ENCODE results near the gene GNB1.
A peak's percentile ranks its signal among the peaks of the same experiment; 100 is the strongest.

DNA sequence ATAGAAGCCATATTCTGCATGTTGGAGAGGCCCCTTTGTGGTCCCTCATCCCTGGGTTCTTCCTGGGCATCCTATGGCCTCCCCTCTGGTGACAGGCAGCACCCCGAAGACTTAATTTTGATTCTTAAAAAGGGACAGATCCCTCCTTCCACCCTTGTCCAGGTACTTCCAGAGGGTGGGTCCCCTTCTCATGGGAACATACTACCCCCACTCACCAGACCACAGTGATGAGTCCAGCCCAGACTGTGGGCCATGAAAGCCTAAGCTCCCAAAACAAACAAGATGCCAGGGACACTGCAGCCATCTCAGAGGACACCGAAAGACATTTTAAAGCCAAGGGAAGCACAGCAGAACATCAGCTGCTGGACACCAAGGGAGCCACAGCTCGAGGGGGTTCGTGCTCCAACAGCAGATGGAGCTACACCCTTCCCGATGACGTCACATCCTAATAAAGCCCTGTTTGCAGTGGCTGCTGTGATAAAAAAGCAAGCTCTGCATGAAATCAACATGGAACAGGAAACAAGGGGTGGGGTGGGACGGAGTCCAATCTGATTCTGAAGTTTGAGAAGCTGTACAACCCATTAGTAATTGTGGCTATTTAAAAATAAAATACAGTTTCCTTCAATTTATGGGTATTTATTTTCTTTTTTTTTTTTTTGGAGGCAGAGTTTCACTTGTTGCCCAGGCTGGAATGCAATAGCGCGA lies 32.4 kb downstream of the GNB1 start:
- TF ChIP-seq, protein P1, sequence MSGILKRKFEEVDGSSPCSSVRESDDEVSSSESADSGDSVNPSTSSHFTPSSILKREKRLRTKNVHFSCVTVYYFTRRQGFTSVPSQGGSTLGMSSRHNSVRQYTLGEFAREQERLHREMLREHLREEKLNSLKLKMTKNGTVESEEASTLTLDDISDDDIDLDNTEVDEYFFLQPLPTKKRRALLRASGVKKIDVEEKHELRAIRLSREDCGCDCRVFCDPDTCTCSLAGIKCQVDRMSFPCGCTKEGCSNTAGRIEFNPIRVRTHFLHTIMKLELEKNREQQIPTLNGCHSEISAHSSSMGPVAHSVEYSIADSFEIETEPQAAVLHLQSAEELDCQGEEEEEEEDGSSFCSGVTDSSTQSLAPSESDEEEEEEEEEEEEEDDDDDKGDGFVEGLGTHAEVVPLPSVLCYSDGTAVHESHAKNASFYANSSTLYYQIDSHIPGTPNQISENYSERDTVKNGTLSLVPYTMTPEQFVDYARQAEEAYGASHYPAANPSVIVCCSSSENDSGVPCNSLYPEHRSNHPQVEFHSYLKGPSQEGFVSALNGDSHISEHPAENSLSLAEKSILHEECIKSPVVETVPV (CRISPR knock-in tag; IDR thresholded peaks at IDR 0.05): no peak
- TF ChIP-seq ZC3H10 (CRISPR knock-in tag; IDR thresholded peaks at IDR 0.05) (no peak), BACH2 (CRISPR knock-in tag; IDR thresholded peaks at IDR 0.05; ENCODE audit: borderline replicate concordance) (no peak; the same call in 1 of the 2 replicates), CREB5 (CRISPR knock-in tag; IDR thresholded peaks at IDR 0.05; ENCODE audit: low read depth) (peak; percentile 69; the same call in 1 of the 2 replicates), PATZ1 (CRISPR knock-in tag; IDR thresholded peaks at IDR 0.05; ENCODE audit: borderline replicate concordance) (no peak), SNAI2 (CRISPR knock-in tag; IDR thresholded peaks at IDR 0.05) (peak; percentile 68; the same call in 1 of the 2 replicates), TOX (CRISPR knock-in tag; IDR thresholded peaks at IDR 0.05; ENCODE audit: borderline replicate concordance) (no peak), RARB (CRISPR knock-in tag; IDR thresholded peaks at IDR 0.05) (no peak), ZNF8 (CRISPR knock-in tag; IDR thresholded peaks at IDR 0.05) (no peak), PPARA (CRISPR knock-in tag; IDR thresholded peaks at IDR 0.05; ENCODE audit: borderline replicate concordance) (peak; percentile 61; the same call in 1 of the 2 replicates)
- TF ChIP-seq, protein P2, sequence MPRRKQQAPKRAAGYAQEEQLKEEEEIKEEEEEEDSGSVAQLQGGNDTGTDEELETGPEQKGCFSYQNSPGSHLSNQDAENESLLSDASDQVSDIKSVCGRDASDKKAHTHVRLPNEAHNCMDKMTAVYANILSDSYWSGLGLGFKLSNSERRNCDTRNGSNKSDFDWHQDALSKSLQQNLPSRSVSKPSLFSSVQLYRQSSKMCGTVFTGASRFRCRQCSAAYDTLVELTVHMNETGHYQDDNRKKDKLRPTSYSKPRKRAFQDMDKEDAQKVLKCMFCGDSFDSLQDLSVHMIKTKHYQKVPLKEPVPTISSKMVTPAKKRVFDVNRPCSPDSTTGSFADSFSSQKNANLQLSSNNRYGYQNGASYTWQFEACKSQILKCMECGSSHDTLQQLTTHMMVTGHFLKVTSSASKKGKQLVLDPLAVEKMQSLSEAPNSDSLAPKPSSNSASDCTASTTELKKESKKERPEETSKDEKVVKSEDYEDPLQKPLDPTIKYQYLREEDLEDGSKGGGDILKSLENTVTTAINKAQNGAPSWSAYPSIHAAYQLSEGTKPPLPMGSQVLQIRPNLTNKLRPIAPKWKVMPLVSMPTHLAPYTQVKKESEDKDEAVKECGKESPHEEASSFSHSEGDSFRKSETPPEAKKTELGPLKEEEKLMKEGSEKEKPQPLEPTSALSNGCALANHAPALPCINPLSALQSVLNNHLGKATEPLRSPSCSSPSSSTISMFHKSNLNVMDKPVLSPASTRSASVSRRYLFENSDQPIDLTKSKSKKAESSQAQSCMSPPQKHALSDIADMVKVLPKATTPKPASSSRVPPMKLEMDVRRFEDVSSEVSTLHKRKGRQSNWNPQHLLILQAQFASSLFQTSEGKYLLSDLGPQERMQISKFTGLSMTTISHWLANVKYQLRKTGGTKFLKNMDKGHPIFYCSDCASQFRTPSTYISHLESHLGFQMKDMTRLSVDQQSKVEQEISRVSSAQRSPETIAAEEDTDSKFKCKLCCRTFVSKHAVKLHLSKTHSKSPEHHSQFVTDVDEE (CRISPR knock-in tag; IDR thresholded peaks at IDR 0.05): peak; percentile 77; the same call in 1 of the 2 replicates

Measured in SK-N-SH treated with all-trans-retinoic acid at 6 μM for 48 hours (cell line).